ENCODE results near the gene KCNG2.

Gene KCNG2

GRCh38 chr18:79937103-79937860, 139.5 kb downstream of the KCNG2 start:
- DNase-seq (ENCODE audit: low read depth in 2 of 3, low spot score in 1 of 3): no peak

GRCh38 chr18:79938196-79938595, 140.5 kb downstream of the KCNG2 start:
- no peak for DNase-seq (ENCODE audit: low read depth in 2 of 3, low spot score in 1 of 3)

- no peak for DNase-seq (ENCODE audit: low read depth in 2 of 3, low spot score in 1 of 3)
Measured at GRCh38 chr18:79939096-79939495, 141.4 kb downstream of the KCNG2 start.

- no peak for DNase-seq (ENCODE audit: low read depth in 2 of 3, low spot score in 1 of 3)
Measured at GRCh38 chr18:79940126-79940813, 142.5 kb downstream of the KCNG2 start.

- DNase-seq (ENCODE audit: low read depth in 2 of 3, low spot score in 1 of 3): no peak
Measured at GRCh38 chr18:79940814-79941472, 143.2 kb downstream of the KCNG2 start.

GRCh38 chr18:79941473-79942119, 143.9 kb downstream of the KCNG2 start:
- DNase-seq (ENCODE audit: low read depth in 2 of 3, low spot score in 1 of 3): no peak

GRCh38 chr18:79942211-79942610, 144.5 kb downstream of the KCNG2 start:
- DNase-seq (ENCODE audit: low read depth in 2 of 3, low spot score in 1 of 3): no peak

GRCh38 chr18:79942786-79943607, 145.3 kb downstream of the KCNG2 start:
- no peak for DNase-seq (ENCODE audit: low read depth in 2 of 3, low spot score in 1 of 3)

GRCh38 chr18:79943608-79944125, 145.9 kb downstream of the KCNG2 start:
- DNase-seq (ENCODE audit: low read depth in 2 of 3, low spot score in 1 of 3): no peak

- DNase-seq (ENCODE audit: low read depth in 2 of 3, low spot score in 1 of 3): no peak
Measured at GRCh38 chr18:79944126-79944731, 146.5 kb downstream of the KCNG2 start.

- DNase-seq (ENCODE audit: low read depth in 2 of 3, low spot score in 1 of 3): no peak
Measured at GRCh38 chr18:79944746-79945117, 147.0 kb downstream of the KCNG2 start.

GRCh38 chr18:79945118-79946042, 147.6 kb downstream of the KCNG2 start:
- DNase-seq (ENCODE audit: low read depth in 2 of 3, low spot score in 1 of 3): no peak

- no peak for DNase-seq (ENCODE audit: low read depth in 2 of 3, low spot score in 1 of 3)
Measured at GRCh38 chr18:79947054-79947755, 149.5 kb downstream of the KCNG2 start.

GRCh38 chr18:79947881-79948610, 150.3 kb downstream of the KCNG2 start:
- DNase-seq (ENCODE audit: low read depth in 2 of 3, low spot score in 1 of 3): no peak

- DNase-seq (ENCODE audit: low read depth in 2 of 3, low spot score in 1 of 3): no peak
Measured at GRCh38 chr18:79948719-79949411, 151.1 kb downstream of the KCNG2 start.
